ENCODE results near the gene ACTN2. TPM values are rescaled to one million over a fixed set of nuclear protein-coding genes. Genes with fewer than 3 reads are reported as not detected.
A peak's percentile ranks its signal among the peaks of the same experiment; 100 is the strongest.

The ACTN2 gene
- total RNA-seq, 2 donors from 2014 or later, result 0.37 to 0.50 TPM

- H3K9me3 Mint-ChIP-seq, result no peaks in the 10 kb centered on the region
- ATAC-seq (no peak), DNase-seq (ENCODE audit: low spot score in 2 of 2) (no peak)
- no peak overlapping the region for H3K27ac Mint-ChIP-seq
- H3K36me3 Mint-ChIP-seq, result no peaks in the 10 kb centered on the region
These were observed 65.6 kb downstream of the ACTN2 start for GRCh38 chr1:236751935-236752334.

GRCh38 chr1:236753516-236753915, 67.2 kb downstream of the ACTN2 start:
- Mint-ChIP-seq H3K27ac (no peak overlapping the region), H3K9me3 (no peaks in the 10 kb centered on the region), H3K36me3 (no peaks in the 10 kb centered on the region)
- peak; percentile 22 to 48 for ATAC-seq
- no peak for DNase-seq (ENCODE audit: low spot score in 2 of 2)

GRCh38 chr1:236753964-236754363, 67.7 kb downstream of the ACTN2 start:
- Mint-ChIP-seq H3K9me3 (no peaks in the 10 kb centered on the region), H3K27ac (no peak overlapping the region), H3K36me3 (no peaks in the 10 kb centered on the region)
- no peak for ATAC-seq
- no peak for DNase-seq (ENCODE audit: low spot score in 2 of 2)

GRCh38 chr1:236754525-236755210, 68.4 kb downstream of the ACTN2 start:
- ATAC-seq, result no peak
- H3K27ac Mint-ChIP-seq, result peak overlapping the region in 1 of 2 donors; percentile 9

GRCh38 chr1:236757640-236758039, 71.3 kb downstream of the ACTN2 start:
- DNase-seq (ENCODE audit: low spot score in 2 of 2) (no peak), ATAC-seq (no peak)
- H3K27ac Mint-ChIP-seq, result no peak overlapping the region
- no peaks in the 10 kb centered on the region for H3K36me3 Mint-ChIP-seq
- H3K9me3 Mint-ChIP-seq, result no peaks in the 10 kb centered on the region

More at GRCh38 chr1:236754525-236755210, 68.4 kb downstream of the ACTN2 start:
- Mint-ChIP-seq H3K36me3 (no peaks in the 10 kb centered on the region), H3K9me3 (no peaks in the 10 kb centered on the region)
- no peak for DNase-seq (ENCODE audit: low spot score in 2 of 2)

GRCh38 chr1:236759252-236759859, 73.1 kb downstream of the ACTN2 start:
- DNase-seq (ENCODE audit: low spot score in 2 of 2) (peak in 1 of 2 donors; percentile 24), ATAC-seq (peak in 1 of 2 donors; percentile 49)
- H3K27ac Mint-ChIP-seq, result no peak overlapping the region
- H3K36me3 Mint-ChIP-seq, result no peaks in the 10 kb centered on the region
- H3K9me3 Mint-ChIP-seq, result no peaks in the 10 kb centered on the region

GRCh38 chr1:236760480-236760879, 74.2 kb downstream of the ACTN2 start:
- H3K9me3 Mint-ChIP-seq, result no peaks in the 10 kb centered on the region
- DNase-seq (ENCODE audit: low spot score in 2 of 2), result no peak
- no peak overlapping the region for H3K27ac Mint-ChIP-seq
- ATAC-seq, result no peak
- no peaks in the 10 kb centered on the region for H3K36me3 Mint-ChIP-seq

- DNase-seq (ENCODE audit: low spot score in 2 of 2) (no peak), ATAC-seq (no peak)
- no peaks in the 10 kb centered on the region for H3K36me3 Mint-ChIP-seq
- no peak overlapping the region for H3K27ac Mint-ChIP-seq
- H3K9me3 Mint-ChIP-seq, result no peaks in the 10 kb centered on the region
These were observed 74.7 kb downstream of the ACTN2 start for GRCh38 chr1:236760986-236761385.

- Mint-ChIP-seq H3K36me3 (no peaks in the 10 kb centered on the region), H3K27ac (no peak overlapping the region), H3K9me3 (no peaks in the 10 kb centered on the region)
- no peak for ATAC-seq
- no peak for DNase-seq (ENCODE audit: low spot score in 2 of 2)
These were observed 75.3 kb downstream of the ACTN2 start for GRCh38 chr1:236761397-236762132.

GRCh38 chr1:236762410-236762809, 76.1 kb downstream of the ACTN2 start:
- ATAC-seq (peak in 1 of 2 donors; percentile 50), DNase-seq (ENCODE audit: low spot score in 2 of 2) (no peak)
- peak overlapping the region in 1 of 2 donors; percentile 67 for H3K27ac Mint-ChIP-seq

GRCh38 chr1:236765831-236766230, 79.5 kb downstream of the ACTN2 start:
- Mint-ChIP-seq H3K9me3 (no peaks in the 10 kb centered on the region), H3K36me3 (no peaks in the 10 kb centered on the region), H3K27ac (no peak overlapping the region)
- no peak for DNase-seq (ENCODE audit: low spot score in 2 of 2)
- no peak for ATAC-seq

More at GRCh38 chr1:236762410-236762809, 76.1 kb downstream of the ACTN2 start:
- H3K9me3 Mint-ChIP-seq, result no peaks in the 10 kb centered on the region
- no peaks in the 10 kb centered on the region for H3K36me3 Mint-ChIP-seq

- Mint-ChIP-seq H3K27ac (no peak overlapping the region), H3K36me3 (no peaks in the 10 kb centered on the region), H3K9me3 (no peaks in the 10 kb centered on the region)
- ATAC-seq, result no peak
- DNase-seq (ENCODE audit: low spot score in 2 of 2), result no peak
These were observed 80.2 kb downstream of the ACTN2 start for GRCh38 chr1:236766506-236766905.

- Mint-ChIP-seq H3K9me3 (no peaks in the 10 kb centered on the region), H3K27ac (no peak overlapping the region), H3K36me3 (no peaks in the 10 kb centered on the region)
- DNase-seq (ENCODE audit: low spot score in 2 of 2) (no peak), ATAC-seq (no peak)
These were observed 81.0 kb downstream of the ACTN2 start for GRCh38 chr1:236767276-236767675.

- ATAC-seq (no peak), DNase-seq (ENCODE audit: low spot score in 2 of 2) (no peak)
- H3K36me3 Mint-ChIP-seq, result no peaks in the 10 kb centered on the region
- H3K9me3 Mint-ChIP-seq, result no peaks in the 10 kb centered on the region
- no peak overlapping the region for H3K27ac Mint-ChIP-seq
These were observed 82.3 kb downstream of the ACTN2 start for GRCh38 chr1:236768601-236769000.

GRCh38 chr1:236773919-236774318, 87.6 kb downstream of the ACTN2 start:
- Mint-ChIP-seq H3K36me3 (peaks cover 11 to 12% of the 10 kb centered on the region in 2 donors), H3K9me3 (peaks cover 7% of the 10 kb centered on the region in 2 donors), H3K27ac (no peak overlapping the region)
- DNase-seq (ENCODE audit: low spot score in 2 of 2), result no peak
- ATAC-seq, result no peak

GRCh38 chr1:236774926-236775325, 88.6 kb downstream of the ACTN2 start:
- Mint-ChIP-seq H3K27ac (no peak overlapping the region), H3K36me3 (peaks cover 18 to 19% of the 10 kb centered on the region in 2 donors), H3K9me3 (peaks cover 12 to 13% of the 10 kb centered on the region in 2 donors)
- no peak for ATAC-seq
- no peak for DNase-seq (ENCODE audit: low spot score in 2 of 2)

- DNase-seq (ENCODE audit: low spot score in 2 of 2) (no peak), ATAC-seq (no peak)
- H3K9me3 Mint-ChIP-seq, result peaks cover 12 to 13% of the 10 kb centered on the region in 2 donors
- H3K27ac Mint-ChIP-seq, result no peak overlapping the region
- H3K36me3 Mint-ChIP-seq, result peaks cover 18 to 19% of the 10 kb centered on the region in 2 donors
These were observed 93.0 kb downstream of the ACTN2 start for GRCh38 chr1:236779312-236779711.

Measured in activated naive CD4-positive, alpha-beta T cell treated with anti-CD3 and anti-CD28 coated beads, Interleukin-2, amount 50 U/mL, for 72 hours (primary cell).